HEK293T (cell line): ENCODE data around the gene SURF2.
"Not testable (repeated sequence)": the region's sequence is repeated elsewhere in the genome, so short reads cannot be mapped to it uniquely, and the experiment has no call there.

Experiments
- ARNT ChIP-seq: fragments of 450-650 bp; IDR thresholded peaks from 2 replicates; pipeline ENCODE4 v1.6.1; 2017; ENCODE audit warnings: mild to moderate bottlenecking
- BHLHE40 ChIP-seq: fragments of 450-650 bp; IDR thresholded peaks from 2 replicates; pipeline ENCODE4 v1.6.1; 2016; ENCODE audit warnings: mild to moderate bottlenecking, moderate library complexity, borderline replicate concordance
- ELF4 ChIP-seq: fragments of 450-650 bp; IDR thresholded peaks from 2 replicates; pipeline ENCODE4 v1.6.1; 2017; ENCODE audit warnings: antibody characterized with exemption
- FOXA1 ChIP-seq: fragments of 450-650 bp; IDR thresholded peaks from 2 replicates; pipeline ENCODE4 v1.6.1; 2016; ENCODE audit warnings: mild to moderate bottlenecking
- FOXK2 ChIP-seq: fragments of 450-650 bp; IDR thresholded peaks from 2 replicates; pipeline ENCODE4 v1.6.1; 2016; ENCODE audit warnings: mild to moderate bottlenecking
- FOXM1 ChIP-seq: fragments of 450-650 bp; IDR thresholded peaks from 2 replicates; pipeline ENCODE4 v1.6.1; 2017; ENCODE audit warnings: mild to moderate bottlenecking, borderline replicate concordance
- HDGF ChIP-seq: fragments of 450-650 bp; IDR thresholded peaks from 2 replicates; pipeline ENCODE4 v1.6.1; 2017; ENCODE audit warnings: antibody characterized with exemption, borderline replicate concordance
- L3MBTL2 ChIP-seq: fragments of 450-650 bp; conservative IDR thresholded peaks from 2 replicates; pipeline ENCODE4 v1.6.1; 2016; ENCODE audit warnings: mild to moderate bottlenecking
- LEF1 ChIP-seq: fragments of 450-650 bp; IDR thresholded peaks from 2 replicates; pipeline ENCODE4 v1.6.1; 2017; ENCODE audit warnings: mild to moderate bottlenecking, borderline replicate concordance
- SP1 ChIP-seq: fragments of 450-650 bp; IDR thresholded peaks from 2 replicates; pipeline ENCODE4 v1.6.1; 2017
- SUZ12 ChIP-seq: fragments of 450-650 bp; IDR thresholded peaks from 2 replicates; pipeline ENCODE4 v1.6.1; 2016; ENCODE audit warnings: mild to moderate bottlenecking
- TARDBP ChIP-seq: fragments of 450-650 bp; IDR thresholded peaks from 2 replicates; pipeline ENCODE4 v1.6.1; 2016
- ZNF384 ChIP-seq: fragments of 450-650 bp; IDR thresholded peaks from 2 replicates; pipeline ENCODE4 v1.6.1; 2016
- TF ChIP-seq, protein P1 (sequence below): fragments of 450-650 bp; IDR thresholded peaks from 2 replicates; pipeline ENCODE4 v1.6.1; 2016

DNA sequence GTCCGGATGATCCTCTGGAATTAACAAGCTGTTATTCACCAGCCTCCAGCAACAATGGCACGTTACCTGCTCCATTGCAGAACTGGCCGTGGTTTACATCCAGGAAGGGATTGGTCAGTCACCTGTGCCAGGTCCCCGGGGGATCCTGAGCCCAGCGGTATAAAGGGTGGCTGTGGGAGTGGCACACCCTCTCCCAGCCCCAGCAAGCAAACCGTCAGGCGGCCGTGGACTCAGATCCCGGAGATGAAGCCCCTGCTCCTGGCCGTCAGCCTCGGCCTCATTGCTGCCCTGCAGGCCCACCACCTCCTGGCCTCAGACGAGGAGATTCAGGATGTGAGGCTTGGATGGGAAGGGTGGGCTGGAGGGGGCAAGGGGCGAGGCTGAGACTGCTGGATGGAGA, 38.8 kb upstream of the SURF2 start:
- not testable (repeated sequence) for TF ChIP-seq SP1, BHLHE40, ZNF384, FOXK2, FOXA1, TARDBP, FOXM1, ELF4, LEF1, SUZ12, L3MBTL2, ARNT, HDGF
- TF ChIP-seq, protein P1, sequence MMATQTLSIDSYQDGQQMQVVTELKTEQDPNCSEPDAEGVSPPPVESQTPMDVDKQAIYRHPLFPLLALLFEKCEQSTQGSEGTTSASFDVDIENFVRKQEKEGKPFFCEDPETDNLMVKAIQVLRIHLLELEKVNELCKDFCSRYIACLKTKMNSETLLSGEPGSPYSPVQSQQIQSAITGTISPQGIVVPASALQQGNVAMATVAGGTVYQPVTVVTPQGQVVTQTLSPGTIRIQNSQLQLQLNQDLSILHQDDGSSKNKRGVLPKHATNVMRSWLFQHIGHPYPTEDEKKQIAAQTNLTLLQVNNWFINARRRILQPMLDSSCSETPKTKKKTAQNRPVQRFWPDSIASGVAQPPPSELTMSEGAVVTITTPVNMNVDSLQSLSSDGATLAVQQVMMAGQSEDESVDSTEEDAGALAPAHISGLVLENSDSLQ = not testable (repeated sequence)
